A673 (cell line): ENCODE measurements around the gene POLE. TPM values are rescaled to one million over a fixed set of nuclear protein-coding genes. Genes with fewer than 3 reads are reported as not detected.

Experiments used
- BruUV-seq: library from RNA; stranded (reverse); fragments of 400-500 nt; replicated peaks from 2 replicates; lab custom pipeline; 2021; lab: Mats Ljungman, UMichigan
- CTCF ChIA-PET: fragments of 300-600 bp; sonication (Branson Sonifier 250); formaldehyde crosslinking; loops from one replicate; lab custom pipeline; 2022; ENCODE audit warnings: antibody characterized with exemption; lab: Charles Lee
- POLR2A ChIA-PET: fragments of 300-600 bp; sonication (Branson Sonifier 250); formaldehyde crosslinking; loops from one replicate; lab custom pipeline; 2022; ENCODE audit warnings: antibody characterized with exemption; ENCODE audit not compliant: low non-redundant PET; lab: Charles Lee
- DNase-seq: peaks from one replicate; pipeline ENCODE4 v3.0.0-alpha.2; 2015; ENCODE audit warnings: low spot score
- H3K27ac ChIP-seq: fragments of 200-600 bp; sonication (generic); 2 replicates; pipeline ENCODE4 v1.5.1; 2016; ENCODE audit warnings: mixed run types, low read depth, mild to moderate bottlenecking, mixed read lengths, antibody characterized with exemption, low read length; ENCODE audit not compliant: poor library complexity, severe bottlenecking
- H3K27me3 ChIP-seq: fragments of 200-600 bp; sonication (generic); replicated peaks from 2 replicates; pipeline ENCODE4 v1.6.1; 2017; ENCODE audit warnings: mixed run types, low read depth, mild to moderate bottlenecking, mixed read lengths, antibody characterized with exemption, low read length; ENCODE audit not compliant: insufficient read depth, poor library complexity
- H3K36me3 ChIP-seq: fragments of 200-600 bp; sonication (generic); 2 replicates; pipeline ENCODE4 v1.6.1; 2016; ENCODE audit warnings: mixed run types, mild to moderate bottlenecking, mixed read lengths, antibody characterized with exemption, low read length; ENCODE audit not compliant: insufficient read depth, poor library complexity, severe bottlenecking
- H3K4me1 ChIP-seq: fragments of 200-600 bp; sonication (generic); 2 replicates; pipeline ENCODE4 v1.6.1; 2017; ENCODE audit warnings: mixed run types, mild to moderate bottlenecking, mixed read lengths, antibody characterized with exemption, low read length; ENCODE audit not compliant: insufficient read depth, poor library complexity, severe bottlenecking
- H3K4me3 ChIP-seq: fragments of 200-600 bp; sonication (generic); 2 replicates; pipeline ENCODE4 v1.5.1; 2016; ENCODE audit warnings: low read depth, mixed run types, mild to moderate bottlenecking, mixed read lengths, low read length; ENCODE audit not compliant: poor library complexity, severe bottlenecking
- H3K9me3 ChIP-seq: fragments of 200-600 bp; sonication (generic); 2 replicates; pipeline ENCODE4 v1.6.1; 2016; ENCODE audit warnings: mixed run types, low read depth, mild to moderate bottlenecking, mixed read lengths, antibody characterized with exemption, low read length; ENCODE audit not compliant: poor library complexity, severe bottlenecking
- CTCF ChIP-seq: fragments of 300-800, 200-600 bp; sonication (generic); conservative IDR thresholded peaks from 2 replicates; pipeline ENCODE4 v1.5.1; 2017; ENCODE audit warnings: low read depth, mild to moderate bottlenecking, antibody characterized with exemption, low read length, moderate library complexity, mixed read lengths
- EZH2 ChIP-seq: fragments of 200-600 bp; sonication (generic); IDR thresholded peaks from 2 replicates; pipeline ENCODE4 v1.6.1; 2017; ENCODE audit warnings: borderline replicate concordance, low read depth, mild to moderate bottlenecking, mixed read lengths, antibody characterized with exemption, low read length; ENCODE audit not compliant: poor library complexity, severe bottlenecking
- intact Hi-C: fragments of 100-400 bp; cut with micrococcal nuclease; formaldehyde crosslinking; loops from one replicate; pipeline ENCODE4 v1.10.0; 2022; ENCODE audit not compliant: unreplicated experiment
- total RNA-seq: library from RNA; stranded (reverse); gene quantifications from 2 replicates; pipeline ENCODE4 v1.2.3, GENCODE V29; 2021

Gene POLE
- total RNA-seq, 1 experiment from 2014 or later: 239 TPM

- ChIA-PET POLR2A (no interaction called here), CTCF (no interaction called here)
- no peaks in the 10 kb centered on the region for H3K27me3 ChIP-seq
- no peak overlapping the region for H3K27ac ChIP-seq
- no TSS peak for BruUV-seq
- intact Hi-C loops: no loop called here
- H3K36me3 ChIP-seq: peaks cover 18% of the 10 kb centered on the region
- no peak for TF ChIP-seq EZH2
- no peak for TF ChIP-seq CTCF
- H3K9me3 ChIP-seq: no peaks in the 10 kb centered on the region
- no peak for DNase-seq
- no peak overlapping the region for H3K4me3 ChIP-seq
- no peaks in the 10 kb centered on the region for H3K4me1 ChIP-seq
These were observed 104.3 kb downstream of the POLE start for GRCh38 chr12:132582582-132583410.

GRCh38 chr12:132582058-132582420, 105.1 kb downstream of the POLE start:
- TF ChIP-seq CTCF (no peak), EZH2 (no peak)
- Histone ChIP-seq H3K27me3 (no peaks in the 10 kb centered on the region), H3K27ac (no peak overlapping the region), H3K4me3 (no peak overlapping the region), H3K36me3 (peaks cover 24% of the 10 kb centered on the region), H3K9me3 (no peaks in the 10 kb centered on the region), H3K4me1 (no peaks in the 10 kb centered on the region)
- ChIA-PET POLR2A (no interaction called here), CTCF (no interaction called here)
- BruUV-seq: no TSS peak
- intact Hi-C loops: no loop called here
- no peak for DNase-seq

GRCh38 chr12:132581348-132582057, 105.6 kb downstream of the POLE start:
- no TSS peak for BruUV-seq
- no peak for DNase-seq
- H3K4me1 ChIP-seq: no peaks in the 10 kb centered on the region
- no peak overlapping the region for H3K4me3 ChIP-seq
- CTCF ChIA-PET: no interaction called here
- POLR2A ChIA-PET: no interaction called here
- no peaks in the 10 kb centered on the region for H3K27me3 ChIP-seq
- H3K27ac ChIP-seq: no peak overlapping the region
- TF ChIP-seq EZH2: no peak
- TF ChIP-seq CTCF: no peak
- intact Hi-C loops: no loop called here
- peaks cover 29% of the 10 kb centered on the region for H3K36me3 ChIP-seq
- no peaks in the 10 kb centered on the region for H3K9me3 ChIP-seq
